HG03342 (cell line): ENCODE measurements around the gene CBY2.

Experiments used
- ATAC-seq: cut with Tn5 transposase; IDR thresholded peaks from one replicate; pipeline ENCODE4 v1.9.1; 2021; ENCODE audit warnings: mild to moderate bottlenecking, moderate library complexity; ENCODE audit not compliant: unreplicated experiment

Gene CBY2

DNA sequence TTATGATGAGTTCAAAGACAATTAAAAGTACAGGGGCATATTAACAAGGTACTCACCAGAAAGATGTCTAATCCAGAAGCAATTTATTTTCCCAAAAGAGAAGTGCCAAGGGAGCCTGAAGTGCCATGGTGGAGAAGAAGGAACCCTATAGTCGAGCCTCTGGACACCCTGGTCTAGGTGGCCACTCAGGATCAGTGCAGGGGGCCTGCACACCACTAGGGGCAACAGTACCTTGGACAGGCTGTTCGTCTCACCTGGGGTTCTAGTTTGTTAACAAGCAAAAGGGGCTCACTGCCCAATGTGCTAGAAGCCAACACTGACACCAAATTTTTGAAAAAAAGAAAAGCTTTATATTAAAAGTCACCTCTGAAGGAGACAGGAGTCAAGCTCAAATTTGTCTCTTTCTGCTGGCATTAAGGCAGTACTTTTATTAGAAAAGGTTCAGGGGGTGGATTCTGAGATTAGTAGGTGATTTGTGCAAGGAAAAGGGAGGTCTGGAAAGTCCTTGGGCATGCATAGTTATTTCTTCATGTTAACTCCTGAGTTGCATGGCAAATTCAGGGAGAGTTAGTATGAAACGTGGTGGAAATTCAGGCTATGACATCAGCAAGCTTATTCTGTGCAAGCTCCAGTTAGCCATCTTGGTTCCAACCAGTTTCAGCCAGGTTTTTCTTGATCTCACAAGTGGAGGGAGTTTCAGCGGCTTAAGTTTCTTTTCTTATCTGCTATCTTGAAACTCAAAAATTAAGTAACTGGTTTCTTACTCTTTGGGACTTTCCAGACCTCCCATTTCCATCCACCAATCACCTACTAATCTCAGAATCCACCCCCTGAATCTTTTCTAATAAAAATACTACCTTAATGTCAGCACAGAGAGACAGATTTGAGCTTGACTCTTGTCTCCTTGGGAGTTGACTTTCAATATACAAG lies 884 bp upstream of the CBY2 start:
- peak; percentile 57 for ATAC-seq

DNA sequence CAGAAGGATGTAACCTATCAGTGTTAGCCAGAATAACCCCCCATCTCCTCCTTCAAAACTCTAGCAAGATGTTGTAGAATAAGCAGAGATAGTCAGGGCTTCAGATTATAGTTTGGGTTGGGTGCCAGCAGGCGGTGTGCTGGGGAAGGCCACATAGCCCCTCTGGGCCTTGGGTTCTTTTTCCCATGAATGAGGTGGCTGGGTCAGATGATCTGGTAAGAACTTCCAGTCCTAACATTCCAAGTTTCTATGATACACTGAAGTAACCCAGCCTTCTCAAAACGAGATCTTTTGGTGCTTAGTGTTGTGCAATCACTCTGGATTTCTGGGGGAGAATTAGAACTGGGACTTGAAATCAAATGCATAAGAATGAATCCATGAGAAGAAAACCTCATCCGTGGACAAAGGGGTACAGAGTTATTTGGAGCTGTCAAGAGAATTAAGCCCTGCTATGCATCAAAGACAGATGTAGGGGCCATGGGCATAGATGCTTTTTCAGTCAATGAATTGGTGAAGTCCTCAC lies 810 bp downstream of the CBY2 start:
- ATAC-seq, result no peak

DNA sequence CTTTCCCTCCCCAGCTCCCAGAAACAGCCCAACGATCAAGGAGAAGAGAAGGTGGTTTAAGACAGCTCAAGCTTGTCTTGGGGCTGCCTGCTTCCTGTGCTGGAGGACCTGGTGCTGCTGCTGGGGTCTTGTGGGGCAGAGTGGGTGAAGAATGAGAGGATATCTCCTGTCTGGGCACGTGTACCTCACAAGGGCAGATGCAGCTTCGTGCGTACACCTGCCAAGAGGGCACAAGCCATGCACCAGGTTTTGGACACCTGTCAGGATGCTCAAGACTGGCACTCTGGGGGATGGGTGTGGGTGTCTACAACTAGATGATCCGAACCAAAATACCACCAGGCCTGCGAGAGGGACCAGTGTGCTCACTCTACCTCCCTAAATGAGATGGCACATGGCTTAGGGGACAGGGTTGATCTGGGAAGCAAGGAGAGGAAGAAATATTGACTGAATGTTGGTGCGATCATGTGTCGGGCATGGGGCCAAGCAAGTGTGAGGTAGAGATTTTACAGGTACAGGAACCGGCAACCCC lies 2.2 kb downstream of the CBY2 start:
- no peak for ATAC-seq

DNA sequence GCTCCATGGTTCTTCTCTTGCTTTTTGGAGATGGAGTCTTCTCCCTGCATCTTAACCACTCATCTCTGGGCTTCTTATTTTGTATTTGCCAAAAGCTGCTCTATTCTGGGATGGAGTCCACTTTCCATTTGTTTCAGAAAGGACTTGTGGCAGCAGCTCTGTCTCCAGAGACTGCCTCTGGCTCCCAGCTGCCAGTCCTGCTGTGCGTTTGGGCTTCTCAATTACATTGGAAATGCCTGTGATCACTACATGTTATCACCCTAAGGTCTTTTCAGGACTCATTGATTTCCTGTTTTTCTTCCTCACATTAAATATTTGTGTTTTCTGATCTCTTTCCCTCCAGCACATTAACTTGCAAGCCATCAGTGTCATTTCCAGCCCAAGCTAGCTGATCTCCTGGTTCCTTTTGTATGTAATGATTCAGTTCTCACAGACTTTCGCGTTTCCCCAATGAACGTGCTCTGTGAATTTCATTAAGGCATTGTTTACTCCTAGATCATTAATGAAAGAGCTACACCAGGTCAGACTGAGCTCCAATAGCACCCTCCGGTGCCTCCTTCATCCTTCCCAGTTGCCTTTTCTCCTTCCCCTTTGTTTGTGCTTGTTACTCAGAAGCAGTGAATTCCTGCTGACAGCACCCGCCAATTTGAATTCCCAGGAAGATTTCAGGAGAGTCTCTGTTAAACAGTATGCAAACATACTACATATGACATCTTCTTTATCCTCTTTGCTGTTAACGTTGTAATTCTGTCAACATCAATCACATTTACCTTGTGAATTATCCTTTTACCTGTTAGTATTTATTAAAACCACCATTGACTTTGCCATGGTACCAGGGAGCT lies 3.0 kb downstream of the CBY2 start:
- no peak for ATAC-seq

DNA sequence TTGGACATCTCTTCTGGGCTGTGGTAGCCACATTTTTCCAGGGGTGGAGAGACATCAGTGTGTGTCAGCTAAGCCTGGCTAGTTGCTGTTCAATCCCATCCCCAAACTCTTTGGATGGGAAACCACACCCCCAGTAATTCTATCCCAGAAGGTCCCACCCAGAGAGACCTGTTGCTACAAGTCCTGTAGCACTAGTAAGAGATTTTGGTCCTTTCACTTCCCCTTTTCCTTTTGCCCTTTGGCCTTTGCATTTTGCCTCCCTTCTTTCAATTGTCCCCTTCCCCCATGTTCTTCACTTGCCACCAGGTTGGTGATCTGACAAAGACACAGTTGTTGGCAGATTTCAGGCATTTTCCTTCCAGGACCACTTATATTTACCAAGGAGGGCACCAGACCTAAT lies 3.8 kb downstream of the CBY2 start:
- peak; percentile 49 for ATAC-seq

DNA sequence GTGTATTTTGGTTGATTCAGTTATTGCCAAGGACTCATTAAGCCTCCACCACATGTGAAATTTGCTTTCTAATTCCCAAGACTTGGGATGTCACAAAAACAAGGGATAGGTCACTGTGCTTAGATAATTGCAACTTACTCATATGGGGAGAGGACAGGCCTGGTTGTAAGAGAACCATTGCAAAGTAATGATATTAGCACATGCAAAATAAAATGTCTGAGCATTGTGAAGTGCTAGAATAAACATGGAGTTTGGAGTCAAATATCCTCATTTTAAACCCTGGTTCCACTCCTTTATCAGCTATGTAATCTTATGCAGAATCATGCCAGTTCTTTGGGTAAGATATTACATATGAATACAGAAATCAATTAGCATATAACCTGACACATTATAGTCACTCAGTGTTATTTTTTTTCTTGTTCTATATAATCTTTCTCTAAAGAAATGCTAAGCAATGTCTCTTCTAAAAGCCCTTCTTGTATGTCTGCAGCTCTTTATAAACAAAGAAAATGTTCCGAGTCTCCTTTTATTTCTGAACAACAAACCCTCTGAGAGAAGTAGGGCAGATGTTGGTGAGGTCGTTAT lies 5.5 kb downstream of the CBY2 start:
- no peak for ATAC-seq

DNA sequence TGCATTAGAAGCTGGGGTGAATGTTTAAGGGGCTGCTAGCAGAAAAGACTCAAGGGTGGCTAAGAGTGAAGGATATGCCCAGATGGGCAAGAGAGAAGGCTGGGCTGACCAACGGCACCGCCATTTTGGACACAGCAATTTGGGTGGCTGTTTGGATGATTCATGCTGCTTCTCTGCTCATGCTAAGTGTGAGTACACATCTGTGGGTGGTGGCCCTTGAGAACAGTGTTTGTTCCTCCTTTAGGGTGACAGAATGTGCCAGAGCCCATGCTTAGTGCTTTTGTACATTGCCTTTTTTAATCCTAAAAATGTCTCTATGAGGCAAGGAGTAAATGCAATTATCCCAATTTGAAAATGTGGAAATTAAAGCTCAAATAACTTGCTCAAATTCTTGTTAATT lies 9.8 kb downstream of the CBY2 start:
- ATAC-seq, result no peak

DNA sequence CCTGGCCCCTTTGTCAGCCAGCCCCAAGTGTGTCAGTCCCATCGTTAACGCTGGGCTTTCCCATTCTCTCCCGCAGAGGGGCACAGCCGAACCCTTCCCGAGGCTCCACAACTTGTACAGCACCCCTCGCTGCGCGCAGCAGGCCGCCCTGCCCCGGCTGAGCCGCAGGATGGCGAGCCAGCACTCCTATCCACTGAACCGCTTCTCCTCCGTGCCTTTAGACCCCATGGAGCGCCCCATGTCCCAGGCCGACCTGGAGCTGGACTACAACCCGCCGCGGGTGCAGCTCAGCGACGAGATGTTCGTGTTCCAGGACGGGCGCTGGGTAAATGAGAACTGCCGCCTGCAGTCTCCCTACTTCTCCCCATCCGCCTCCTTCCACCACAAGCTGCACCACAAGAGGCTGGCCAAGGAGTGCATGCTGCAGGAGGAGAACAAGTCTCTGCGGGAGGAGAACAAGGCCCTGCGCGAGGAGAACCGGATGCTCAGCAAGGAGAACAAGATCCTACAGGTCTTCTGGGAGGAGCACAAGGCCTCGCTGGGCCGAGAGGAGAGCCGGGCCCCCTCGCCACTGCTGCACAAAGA lies 11.1 kb downstream of the CBY2 start:
- no peak for ATAC-seq

DNA sequence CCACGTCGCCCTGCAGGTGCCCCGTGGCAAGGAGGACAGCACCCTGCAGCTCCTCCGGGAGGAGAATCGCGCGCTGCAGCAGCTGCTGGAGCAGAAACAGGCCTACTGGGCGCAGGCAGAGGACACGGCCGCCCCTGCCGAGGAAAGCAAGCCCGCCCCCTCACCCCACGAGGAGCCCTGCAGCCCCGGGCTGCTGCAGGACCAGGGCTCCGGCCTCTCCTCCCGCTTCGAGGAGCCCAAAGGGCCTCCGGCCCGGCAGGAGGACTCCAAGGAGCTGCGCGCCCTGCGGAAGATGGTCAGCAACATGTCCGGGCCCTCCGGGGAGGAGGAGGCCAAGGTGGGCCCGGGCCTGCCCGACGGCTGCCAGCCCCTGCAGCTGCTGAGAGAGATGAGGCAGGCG lies 11.6 kb downstream of the CBY2 start:
- ATAC-seq, result no peak

DNA sequence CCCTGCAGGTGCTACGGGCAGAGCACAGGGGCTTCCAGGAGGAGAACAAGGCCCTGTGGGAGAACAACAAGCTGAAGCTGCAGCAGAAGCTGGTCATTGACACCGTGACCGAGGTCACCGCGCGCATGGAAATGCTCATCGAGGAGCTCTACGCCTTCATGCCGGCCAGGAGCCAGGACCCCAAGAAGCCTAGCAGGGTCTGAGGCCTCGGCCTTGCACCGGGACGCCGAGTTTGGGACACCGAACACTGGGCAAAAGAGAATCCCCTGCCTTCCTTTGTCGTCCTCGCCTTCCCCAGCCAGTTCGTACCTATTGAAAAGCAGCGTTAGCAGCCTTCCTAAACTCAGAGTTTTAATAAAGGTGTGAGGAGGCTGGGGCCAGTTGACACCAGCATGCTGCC lies 12.1 kb downstream of the CBY2 start:
- ATAC-seq, result no peak

DNA sequence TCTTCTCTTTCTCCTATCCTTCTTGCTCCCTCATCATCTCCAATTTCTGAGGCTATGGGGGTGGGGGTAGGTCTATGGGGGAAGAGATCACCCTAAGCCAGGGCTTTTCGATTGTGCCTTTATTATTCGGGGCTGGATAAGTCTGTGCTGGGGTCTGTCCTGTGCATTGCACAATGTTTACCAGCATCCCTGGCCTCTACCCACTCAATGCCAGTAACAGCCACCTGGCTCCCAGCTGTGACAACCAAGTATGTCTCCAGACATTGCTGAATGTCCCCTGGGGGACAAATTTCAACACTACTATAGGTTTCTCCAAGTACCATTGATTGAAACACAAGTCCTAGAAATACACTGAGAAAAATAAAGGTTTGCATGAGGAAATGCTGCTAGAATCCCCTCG lies 13.2 kb downstream of the CBY2 start:
- no peak for ATAC-seq

DNA sequence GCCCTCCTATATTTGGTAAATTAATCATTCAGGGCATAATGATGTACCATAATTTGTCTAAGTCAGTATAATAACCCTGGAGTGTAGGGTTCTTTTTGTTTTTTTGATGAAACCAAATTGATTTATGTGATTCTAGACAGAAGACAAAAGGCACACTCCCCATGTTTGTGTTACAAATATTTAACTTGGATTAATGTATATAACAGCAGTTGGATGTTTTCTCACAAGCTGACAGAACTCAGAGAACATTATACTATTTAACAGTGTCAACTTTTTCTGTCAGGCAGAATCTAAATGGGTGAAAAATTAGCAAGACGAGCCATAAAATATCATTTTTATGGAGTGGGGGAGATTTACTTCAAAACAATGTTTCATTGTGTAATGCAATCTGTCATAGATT lies 15.2 kb downstream of the CBY2 start:
- ATAC-seq, result no peak

DNA sequence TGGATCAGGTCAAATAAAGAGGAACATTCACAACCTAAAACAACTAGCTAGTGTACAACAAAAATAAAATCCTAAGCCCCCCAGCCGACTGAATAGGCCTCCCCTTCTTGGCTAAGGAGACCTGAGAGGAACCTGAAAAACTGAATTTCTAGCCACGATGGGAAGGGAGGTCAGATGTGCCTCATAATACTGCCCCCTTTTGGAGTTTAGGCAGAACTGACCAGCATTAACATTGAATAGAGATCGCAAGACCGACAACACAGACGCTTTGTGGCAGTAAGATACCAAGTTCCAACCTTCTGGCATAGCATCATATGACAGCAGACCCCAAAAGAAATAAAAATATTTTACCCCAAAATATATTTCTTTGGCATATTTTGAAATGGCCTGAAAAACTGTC lies 15.9 kb downstream of the CBY2 start:
- peak; percentile 58 for ATAC-seq

DNA sequence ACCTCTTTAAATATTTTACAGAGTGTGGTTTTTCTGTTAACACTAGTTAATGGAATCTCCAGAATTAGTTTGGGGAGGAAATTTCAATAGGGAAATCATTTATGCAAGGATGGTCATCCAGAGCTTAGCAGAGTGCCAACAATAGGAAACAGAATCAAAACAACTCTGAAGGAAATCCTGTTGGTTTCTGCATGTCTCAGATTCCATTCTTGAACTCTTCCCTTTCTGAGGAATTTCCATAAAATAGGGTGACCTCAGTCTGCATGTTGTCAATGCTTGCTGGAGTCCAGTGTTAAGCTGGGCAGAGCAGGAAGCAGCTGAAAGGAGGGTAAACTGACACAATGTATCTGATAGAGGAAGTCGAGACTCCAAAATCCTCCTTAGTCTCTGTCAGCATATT lies 16.9 kb downstream of the CBY2 start:
- ATAC-seq, result no peak

DNA sequence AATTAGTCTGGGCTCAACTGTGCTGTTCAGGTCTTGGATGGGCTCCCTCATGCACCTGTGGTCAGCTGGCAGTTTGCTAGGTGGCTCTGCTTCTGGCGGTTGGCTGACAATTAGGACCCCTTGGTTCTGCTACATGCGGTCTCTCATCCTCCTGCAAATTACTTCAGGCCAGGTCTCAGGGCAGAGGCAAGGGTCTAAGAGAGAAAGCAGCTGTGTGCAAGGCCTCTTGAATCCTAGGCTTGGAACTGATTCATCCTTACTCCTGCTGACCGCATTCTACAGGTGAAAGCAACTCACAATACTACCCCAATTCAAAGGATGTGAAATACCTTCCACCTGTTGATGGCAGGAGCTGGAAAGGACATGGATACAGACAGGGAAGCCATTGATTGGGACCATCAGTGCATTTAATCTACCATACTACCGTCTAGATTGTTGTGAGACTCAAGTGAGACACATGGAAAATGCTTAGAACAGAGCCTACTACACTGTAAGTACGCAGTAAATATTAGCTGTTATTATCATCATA lies 19.1 kb downstream of the CBY2 start:
- no peak for ATAC-seq

DNA sequence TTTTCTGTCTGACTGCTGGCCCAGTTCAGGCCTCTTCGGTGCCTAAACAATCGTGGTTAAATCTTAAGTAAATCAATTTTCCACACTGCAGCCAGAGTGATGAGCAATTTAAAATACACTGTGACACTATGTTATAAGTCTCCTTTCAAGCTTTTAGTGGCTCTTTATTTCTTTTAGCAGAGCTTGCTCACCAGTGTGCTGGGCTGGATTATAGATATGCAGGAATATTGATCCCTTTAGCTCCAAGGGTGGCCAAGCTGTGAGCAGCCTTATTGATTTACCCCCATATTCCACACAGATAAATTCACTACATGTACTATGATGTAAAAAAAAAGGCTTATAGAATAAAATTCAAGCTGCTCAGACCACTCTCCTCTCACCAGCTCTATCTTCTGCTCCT lies 21.7 kb downstream of the CBY2 start:
- ATAC-seq, result no peak

DNA sequence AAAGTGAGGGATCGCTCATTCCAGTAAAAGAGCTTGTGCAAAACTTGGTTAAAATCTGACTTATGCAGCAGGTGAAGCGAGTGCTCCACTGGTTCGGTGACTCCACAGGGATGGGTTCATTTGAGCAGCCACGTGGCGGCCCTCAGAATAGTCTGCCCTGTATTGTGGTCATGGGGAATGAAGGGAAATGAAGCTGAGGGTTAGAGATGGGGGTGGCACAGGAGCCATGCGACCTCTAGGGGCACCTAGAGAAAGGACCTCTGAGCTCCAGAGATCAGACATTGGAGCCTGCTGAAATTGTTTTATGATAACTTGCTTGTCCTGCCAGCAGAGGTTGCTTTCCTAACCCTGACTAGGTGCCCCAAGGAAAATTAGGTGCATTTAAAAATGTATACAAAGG lies 26.6 kb downstream of the CBY2 start:
- ATAC-seq, result no peak

DNA sequence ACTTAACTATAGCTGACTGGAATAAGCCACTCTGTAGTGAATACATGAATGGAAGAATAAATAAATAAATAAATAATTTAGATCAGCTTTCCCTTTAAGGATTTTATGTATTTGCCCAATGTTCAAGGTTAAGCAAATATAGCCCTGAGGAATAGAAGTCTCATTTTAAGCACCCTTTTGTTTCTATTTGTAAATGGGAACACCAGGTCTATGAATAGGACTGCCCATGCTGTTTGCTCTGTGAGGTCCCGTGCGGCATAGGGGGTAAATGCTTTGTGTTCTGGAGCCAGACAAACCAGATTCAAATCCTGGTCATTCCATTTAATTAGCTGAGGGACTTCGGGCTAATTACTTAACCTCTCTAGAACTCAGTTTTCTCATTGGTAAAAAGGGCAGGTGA lies 29.3 kb downstream of the CBY2 start:
- no peak for ATAC-seq

DNA sequence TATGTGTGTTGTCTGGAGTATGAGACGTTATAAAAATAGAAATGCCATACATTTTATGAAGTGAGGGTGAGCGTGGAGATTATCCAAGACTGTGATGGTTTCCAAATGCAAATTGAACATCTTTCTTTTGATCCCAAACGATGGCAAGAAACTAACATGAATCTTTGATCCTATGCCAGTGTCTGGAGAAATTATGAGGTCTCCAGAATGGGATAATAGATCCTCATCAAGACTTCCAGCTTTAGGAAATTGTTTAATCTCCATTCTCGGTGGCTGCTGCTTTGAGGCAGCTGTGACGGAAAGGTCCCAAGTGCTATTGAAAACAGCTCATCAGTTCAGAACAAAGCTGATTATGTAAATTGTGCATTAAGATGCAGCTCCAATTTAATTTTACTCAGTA lies 30.8 kb downstream of the CBY2 start:
- ATAC-seq, result no peak

DNA sequence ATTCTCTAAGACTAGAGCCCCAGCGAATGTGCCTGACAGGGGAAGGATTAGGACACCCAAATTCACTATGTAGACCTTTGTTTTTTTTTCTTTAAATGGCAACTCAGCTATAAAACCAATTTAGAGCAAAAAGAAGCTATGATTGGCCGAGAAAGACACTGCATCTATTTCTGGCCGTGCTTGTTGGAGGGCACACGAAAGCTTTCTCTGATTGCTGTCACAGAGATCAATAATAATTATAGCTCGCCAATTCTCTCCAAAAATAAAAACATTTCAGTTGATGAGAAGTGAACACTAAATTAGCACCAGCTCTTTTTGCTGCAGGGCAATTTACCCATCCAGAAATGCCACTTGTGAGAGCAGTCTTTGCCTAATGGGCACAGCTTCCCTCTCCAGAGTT lies 31.2 kb downstream of the CBY2 start:
- ATAC-seq, result no peak

DNA sequence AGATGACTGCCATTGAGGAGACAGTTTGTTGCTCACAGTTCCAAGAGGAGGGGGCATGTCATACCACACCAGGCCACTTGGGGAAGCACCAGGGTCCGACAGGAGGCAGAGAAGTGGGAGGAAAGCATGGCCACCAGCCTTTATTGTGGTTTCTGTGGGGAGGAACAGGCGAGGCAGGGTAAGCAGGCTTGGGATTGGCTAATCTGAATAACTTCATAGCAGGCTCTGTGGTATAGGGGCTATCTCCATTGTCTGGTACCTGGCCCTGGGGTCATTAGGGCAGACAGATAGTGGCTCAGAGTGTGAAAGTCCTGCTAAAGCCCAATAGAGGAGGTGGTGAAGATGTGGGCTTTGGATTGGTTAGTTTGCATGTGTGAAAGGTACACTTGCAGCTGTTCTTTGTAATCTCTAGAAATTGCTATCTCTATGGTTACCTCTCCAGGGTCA lies 35.5 kb downstream of the CBY2 start:
- no peak for ATAC-seq
